Measurements from ENCODE around the gene ANKRD17.

The ANKRD17 gene

DNA sequence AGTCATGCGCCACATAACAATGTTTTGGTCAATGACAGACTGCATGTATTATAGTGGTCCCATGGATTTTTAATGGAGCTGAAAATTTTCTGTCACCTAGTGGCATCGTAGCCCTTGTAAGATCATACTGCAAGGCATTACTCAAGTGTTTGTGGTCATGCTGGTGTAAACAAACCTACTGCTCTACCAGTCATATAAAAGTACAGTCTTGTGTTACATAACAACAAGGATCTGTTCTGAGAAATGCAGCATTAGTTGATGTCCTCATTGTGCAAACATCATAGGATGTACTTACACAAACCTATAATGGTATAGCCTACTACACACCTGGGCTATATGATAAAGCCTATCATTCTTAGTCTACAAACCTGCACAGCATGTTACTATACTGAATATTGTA is 223.7 kb downstream of the ANKRD17 start:
- no peak for DNase-seq

DNA sequence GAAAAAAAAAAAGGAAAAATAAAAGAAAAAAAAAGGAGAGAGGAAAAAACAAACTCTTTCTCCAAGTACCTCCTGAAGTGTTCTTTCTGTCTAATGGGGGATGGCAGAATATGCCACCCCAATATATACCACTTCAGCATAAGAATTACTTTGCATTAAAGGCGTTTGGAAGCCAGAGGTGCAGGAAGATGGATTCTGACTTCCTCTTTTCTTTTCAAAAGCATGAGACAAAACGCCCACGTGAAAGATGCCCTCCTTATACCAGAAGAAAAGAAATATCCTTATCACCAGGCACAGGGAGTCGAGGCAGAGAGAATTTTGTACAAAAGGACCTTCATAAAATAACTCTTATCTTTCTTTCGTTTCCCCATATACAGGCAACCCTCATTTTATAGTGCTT is 230.0 kb downstream of the ANKRD17 start:
- no peak for DNase-seq
